Measurements from ENCODE around the gene PDE7B.
"Not testable (repeated sequence)": the region's sequence is repeated elsewhere in the genome, so short reads cannot be mapped to it uniquely, and the experiment has no call there.

Gene PDE7B

GRCh38 chr6:136114661-136115060 lies 263.2 kb downstream of the PDE7B start:
- no peak for DNase-seq

DNA sequence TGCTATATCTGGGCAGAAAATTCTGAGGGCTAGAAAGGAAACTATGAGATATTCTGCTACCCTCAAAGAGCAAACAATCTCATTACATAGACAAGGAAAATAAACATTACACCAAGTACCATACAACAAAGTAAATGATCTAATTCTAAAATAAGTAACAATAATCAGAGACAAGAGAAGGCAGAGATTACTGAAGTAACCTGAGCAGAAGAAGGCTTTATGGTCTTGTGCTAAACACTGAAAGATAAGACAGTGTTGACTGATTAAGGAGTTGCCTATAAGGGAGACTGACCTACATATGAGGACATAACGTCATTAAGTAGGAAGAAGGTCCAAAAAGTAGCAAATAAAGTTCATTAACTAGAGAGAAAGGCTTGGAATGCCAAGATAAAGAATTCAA lies 264.4 kb downstream of the PDE7B start:
- no peak for DNase-seq

GRCh38 chr6:136117081-136117480 lies 265.6 kb downstream of the PDE7B start:
- no peak for DNase-seq

DNA sequence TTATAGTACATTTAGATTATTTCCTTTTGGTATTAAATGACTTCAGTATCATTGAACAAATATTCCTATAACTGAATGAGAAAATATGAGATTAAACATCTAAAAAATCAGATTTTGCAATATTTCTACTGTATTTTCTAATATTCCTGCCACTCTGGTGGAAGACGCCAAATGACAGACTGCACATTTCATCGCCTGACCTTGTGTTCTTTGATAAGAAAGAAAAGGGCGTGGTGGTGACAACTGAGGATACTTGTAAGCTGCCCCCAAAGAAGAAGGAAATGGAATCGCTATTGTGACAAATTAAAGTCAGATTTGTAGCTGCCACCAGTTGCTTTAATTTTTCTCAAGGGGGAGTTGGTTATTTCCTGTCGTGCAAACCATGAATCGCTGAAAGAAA lies 267.3 kb downstream of the PDE7B start:
- DNase-seq: no peak

GRCh38 chr6:136123468-136123867 lies 272.0 kb downstream of the PDE7B start:
- no peak for DNase-seq

DNA sequence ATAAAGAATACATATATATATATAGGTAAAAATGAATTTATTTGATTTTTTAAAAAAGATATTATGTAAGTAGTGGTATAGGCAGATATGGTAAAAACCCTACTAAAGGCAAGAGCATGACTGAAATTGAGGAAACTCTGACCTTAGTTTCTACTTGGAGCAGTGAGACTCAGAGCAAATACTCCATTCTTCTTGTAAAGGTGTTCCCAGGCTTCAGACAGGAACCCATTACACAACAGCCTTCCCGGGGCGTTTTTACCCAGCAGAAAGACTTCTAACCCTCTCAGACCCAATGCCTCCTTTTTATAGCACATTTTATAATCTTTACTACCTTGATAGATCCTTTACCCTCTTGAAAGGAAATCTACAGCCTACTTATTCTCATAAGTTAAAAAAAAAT lies 274.1 kb downstream of the PDE7B start:
- DNase-seq: no peak

GRCh38 chr6:136127873-136128272 lies 276.4 kb downstream of the PDE7B start:
- no peak for DNase-seq

DNA sequence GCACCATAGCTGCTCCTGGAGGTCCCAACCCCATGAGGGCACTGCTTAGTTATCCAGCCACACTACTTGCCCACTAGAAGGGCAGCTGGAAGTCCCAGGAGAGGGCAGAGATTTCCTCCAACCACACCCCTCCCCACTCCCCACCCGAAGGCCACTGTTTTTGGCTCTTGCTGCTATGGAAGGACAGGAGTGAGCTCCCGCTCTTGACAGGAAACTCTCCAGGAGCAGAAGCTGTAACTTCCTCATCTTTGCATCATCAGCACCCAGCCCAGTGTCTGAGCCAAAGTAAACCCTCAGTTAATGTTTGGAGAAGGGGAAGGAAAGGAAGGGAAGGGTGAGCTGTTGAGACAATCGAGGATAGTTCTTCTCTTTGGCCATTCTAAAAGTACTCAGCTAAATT lies 277.9 kb downstream of the PDE7B start:
- no peak for DNase-seq

GRCh38 chr6:136134268-136134667 lies 282.8 kb downstream of the PDE7B start:
- DNase-seq: no peak

DNA sequence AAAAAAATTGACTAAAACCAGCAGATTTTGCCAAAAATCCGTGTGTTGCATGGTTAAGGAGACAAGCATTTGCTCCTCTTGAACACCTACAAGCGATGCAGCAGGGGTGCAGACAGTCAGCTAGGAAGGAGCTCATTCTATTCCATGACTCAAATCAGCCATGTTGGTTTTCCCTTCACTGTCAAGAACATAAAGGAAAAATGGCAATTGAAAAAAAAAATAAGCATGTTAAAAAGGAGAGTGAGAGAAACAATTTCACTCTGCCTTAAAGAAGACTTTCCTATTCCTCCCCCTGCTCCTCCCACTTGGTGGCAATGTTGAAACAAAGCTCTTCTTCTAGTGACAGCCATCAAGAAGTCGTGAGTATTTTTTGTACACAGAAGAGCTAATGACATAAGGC lies 283.2 kb downstream of the PDE7B start:
- no peak for DNase-seq

GRCh38 chr6:136136274-136136673 lies 284.8 kb downstream of the PDE7B start:
- DNase-seq: no peak

GRCh38 chr6:136137008-136137692 lies 285.6 kb downstream of the PDE7B start:
- no peak for DNase-seq

GRCh38 chr6:136137739-136138402 lies 286.4 kb downstream of the PDE7B start:
- DNase-seq: no peak

- DNase-seq: not testable (repeated sequence)
Observed at GRCh38 chr6:136139111-136139510, 287.6 kb downstream of the PDE7B start.

- no peak for DNase-seq
Observed at GRCh38 chr6:136144251-136145023, 292.9 kb downstream of the PDE7B start.

- DNase-seq: no peak
Observed at GRCh38 chr6:136146130-136146529, 294.6 kb downstream of the PDE7B start.

DNA sequence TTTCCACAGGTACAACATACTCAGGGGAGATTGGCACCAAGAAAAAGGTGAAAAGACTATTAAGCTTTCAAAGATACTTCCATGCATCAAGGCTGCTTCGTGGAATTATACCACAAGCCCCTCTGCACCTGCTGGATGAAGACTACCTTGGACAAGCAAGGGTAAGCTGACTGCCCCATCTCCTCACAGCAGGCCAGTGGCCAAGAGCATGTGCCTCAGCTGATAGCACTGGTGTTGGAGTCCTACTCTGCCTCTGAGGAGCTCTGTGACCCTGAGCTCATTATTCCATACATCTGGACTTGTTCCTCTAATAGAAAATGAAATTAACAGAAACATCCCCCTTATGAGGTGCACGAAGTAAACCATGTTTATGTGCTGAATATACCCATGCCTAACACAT lies 295.8 kb downstream of the PDE7B start:
- no peak for DNase-seq

DNA sequence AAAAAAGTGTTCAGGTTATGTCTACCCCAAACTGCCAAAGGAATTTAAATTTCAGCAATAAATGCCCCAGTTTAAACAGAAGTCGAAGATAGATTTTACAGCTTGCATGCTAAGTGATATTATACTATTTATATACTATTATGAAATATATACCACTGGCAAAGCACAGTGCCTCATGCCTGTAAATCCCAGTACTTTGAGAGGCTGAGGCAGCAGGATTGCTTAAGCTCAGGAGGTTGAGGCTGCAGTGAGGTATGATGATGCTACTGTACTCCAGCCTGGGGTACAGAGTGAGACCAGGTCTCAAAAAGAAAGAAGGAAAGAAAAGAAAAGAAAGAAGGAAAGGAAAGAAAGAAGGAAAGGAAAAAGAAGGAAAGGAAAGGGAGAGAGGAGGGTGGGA lies 296.6 kb downstream of the PDE7B start:
- DNase-seq: no peak

DNA sequence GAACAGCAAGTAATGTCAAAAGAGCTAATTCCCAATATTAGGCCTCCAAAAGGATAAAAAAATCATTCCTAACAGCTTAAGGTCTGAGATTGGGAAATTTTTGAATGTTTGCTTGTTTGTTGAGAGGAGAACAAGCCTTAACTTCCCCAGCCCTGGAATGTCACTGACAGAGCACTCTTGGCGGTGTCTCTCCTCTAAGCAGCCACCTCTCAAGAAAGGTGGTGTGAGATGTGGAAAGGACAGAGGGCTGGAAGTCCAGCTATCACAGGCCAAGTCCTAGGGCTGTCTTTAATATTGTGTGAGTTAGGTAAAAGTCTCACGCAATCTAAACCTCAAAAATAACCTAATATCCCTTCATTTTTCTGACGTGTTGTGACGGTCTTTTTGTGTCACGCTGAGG lies 297.0 kb downstream of the PDE7B start:
- DNase-seq: no peak

DNA sequence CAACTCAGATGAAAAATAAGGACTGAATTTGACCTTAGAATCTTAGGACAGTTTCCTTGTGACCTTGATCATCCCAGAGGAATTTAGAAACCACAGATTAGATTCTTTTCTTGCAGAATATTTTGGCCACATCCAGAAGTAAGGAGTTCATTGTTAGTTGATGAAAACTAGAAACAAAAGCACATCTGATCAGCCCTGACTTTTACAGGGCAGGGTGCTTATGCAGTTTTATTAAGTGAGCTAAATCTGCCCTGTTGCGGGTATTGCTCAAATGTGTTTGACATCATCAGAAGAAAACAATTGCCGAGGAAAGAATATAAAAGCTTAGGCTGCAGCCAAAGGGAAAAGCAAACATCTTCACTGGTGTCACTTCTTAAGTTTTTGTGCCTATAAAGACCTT lies 297.8 kb downstream of the PDE7B start:
- no peak for DNase-seq

- DNase-seq: no peak
Observed at GRCh38 chr6:136150961-136151360, 299.5 kb downstream of the PDE7B start.

DNA sequence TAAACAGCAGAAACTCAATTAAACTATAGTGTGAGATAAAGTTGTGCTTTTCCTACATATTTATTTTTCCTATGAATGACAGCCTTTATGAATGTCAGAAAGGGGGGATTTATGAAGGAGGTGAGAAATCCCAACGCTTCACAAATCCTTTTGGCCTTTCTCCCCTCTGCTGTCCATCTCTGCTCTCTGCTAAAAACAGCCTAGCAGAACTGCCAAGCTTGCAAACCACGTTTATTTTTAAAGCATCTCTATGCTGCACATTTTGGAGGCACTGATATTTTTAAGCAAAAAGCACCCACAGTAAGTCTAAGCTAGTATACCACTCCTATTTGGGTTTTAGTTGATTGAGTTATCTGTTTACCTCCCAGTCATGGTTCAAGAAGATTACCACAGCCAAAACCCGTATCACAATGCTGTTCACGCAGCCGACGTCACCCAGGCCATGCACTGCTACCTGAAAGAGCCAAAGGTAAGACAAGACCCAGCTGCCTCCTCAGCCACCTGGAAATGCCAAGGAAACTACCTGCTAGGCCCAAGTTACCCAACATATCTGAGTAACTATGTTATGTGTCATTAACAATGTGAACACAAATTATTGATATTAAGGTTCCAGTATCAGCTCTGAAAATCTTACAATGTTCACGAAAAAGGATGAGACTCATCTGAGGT lies 302.3 kb downstream of the PDE7B start:
- no peak for DNase-seq

DNA sequence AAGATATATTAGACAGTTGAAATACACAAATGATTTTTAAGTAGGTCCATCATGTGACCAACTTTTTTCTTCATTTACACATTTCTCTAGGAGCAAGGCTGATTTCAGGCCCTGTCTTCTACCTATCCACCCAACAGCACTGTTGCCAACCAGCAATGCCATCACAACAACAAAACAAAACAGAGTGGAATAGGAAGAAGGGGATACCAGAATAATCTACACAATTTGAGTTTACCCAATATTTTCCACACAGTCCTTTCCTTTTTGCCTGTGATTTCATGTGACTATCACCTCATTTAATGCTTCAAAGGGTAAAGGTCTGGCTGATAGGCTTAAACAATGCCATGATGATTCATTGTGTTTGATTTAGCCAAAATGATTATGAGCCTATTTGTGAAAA lies 303.7 kb downstream of the PDE7B start:
- DNase-seq: no peak

GRCh38 chr6:136157743-136158142 lies 306.2 kb downstream of the PDE7B start:
- no peak for DNase-seq

Data from right hindlimb (tissue), 1 donor.